ENCODE measurements around the gene NFATC3. TPM values are rescaled to one million over a fixed set of nuclear protein-coding genes. Genes with fewer than 3 reads are reported as not detected.
"Not testable (repeated sequence)": the region's sequence is repeated elsewhere in the genome, so short reads cannot be mapped to it uniquely, and the experiment has no call there.

The NFATC3 gene
- total RNA-seq, 2 donors from 2014 or later: 24.5 to 45.0 TPM

DNA sequence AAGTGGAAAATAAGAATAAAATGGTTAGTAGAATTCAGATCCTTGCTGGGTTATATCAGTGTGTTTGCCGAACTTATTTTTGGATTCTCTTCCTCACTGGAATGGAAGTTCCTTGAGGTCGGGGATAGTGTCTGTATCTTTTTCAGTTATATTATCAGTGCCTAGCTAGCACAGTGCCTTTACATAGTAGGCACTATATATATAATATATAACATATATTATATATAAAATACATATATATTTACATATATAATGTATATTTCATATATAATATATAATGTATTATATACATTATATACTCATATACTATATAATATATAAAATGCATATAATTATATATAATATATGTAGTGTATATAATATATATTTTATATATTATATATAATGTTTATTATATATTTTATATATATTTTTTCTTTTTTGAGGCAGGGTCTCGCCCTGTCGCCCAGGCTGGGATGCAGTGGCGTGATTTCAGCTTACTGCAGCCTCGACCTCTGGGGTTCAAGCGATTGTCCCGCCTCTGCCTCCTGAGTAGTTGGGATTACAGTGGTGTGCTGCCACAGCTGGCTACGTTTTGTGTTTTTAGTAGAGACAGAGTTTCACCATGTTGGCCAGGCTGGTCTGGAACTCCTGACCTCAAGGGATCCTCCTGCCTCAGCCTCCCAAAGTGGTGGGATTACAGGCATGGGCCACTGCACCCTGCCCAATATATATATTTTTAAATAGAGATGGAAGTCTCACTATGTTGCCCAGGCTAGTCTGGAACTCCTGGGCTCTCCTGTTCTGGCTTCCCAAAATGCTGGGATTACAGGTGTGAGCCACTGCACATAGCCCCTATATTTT lies 3.2 kb downstream of the NFATC3 start:
- no peak overlapping the region for H3K27ac ChIP-seq
- no peak for DNase-seq (ENCODE audit: low spot score)
- H3K36me3 ChIP-seq: no peaks in the 10 kb centered on the region
- H3K9me3 ChIP-seq: no peaks in the 10 kb centered on the region
- TF ChIP-seq, protein P1, sequence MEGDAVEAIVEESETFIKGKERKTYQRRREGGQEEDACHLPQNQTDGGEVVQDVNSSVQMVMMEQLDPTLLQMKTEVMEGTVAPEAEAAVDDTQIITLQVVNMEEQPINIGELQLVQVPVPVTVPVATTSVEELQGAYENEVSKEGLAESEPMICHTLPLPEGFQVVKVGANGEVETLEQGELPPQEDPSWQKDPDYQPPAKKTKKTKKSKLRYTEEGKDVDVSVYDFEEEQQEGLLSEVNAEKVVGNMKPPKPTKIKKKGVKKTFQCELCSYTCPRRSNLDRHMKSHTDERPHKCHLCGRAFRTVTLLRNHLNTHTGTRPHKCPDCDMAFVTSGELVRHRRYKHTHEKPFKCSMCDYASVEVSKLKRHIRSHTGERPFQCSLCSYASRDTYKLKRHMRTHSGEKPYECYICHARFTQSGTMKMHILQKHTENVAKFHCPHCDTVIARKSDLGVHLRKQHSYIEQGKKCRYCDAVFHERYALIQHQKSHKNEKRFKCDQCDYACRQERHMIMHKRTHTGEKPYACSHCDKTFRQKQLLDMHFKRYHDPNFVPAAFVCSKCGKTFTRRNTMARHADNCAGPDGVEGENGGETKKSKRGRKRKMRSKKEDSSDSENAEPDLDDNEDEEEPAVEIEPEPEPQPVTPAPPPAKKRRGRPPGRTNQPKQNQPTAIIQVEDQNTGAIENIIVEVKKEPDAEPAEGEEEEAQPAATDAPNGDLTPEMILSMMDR (IDR thresholded peaks at IDR 0.05): no peak
- H3K27me3 ChIP-seq: no peaks in the 10 kb centered on the region
- peaks cover 0 to 58% of the 10 kb centered on the region in 2 donors for H3K4me1 ChIP-seq
- H3K4me3 ChIP-seq: no peak overlapping the region

DNA sequence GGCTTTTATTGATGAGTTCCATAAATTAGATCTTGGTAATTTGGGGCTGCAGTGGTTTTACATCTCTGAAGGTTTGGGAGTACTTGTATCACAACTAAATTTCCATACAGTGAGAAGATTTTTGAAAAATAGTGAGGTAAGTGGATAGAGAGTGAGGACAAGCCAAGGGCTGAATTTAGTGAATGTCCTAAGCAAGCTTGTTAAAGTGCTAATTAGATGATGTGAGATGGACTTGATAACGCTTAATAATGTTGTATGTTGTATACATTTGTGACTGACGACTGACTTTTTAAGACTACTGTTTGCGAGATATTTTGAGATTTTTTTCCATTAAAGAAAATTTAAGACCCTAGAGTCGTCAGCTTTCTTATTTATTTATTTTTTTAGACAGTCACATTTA lies 3.9 kb downstream of the NFATC3 start:
- H3K4me3 ChIP-seq: no peak overlapping the region
- H3K9me3 ChIP-seq: no peaks in the 10 kb centered on the region
- H3K36me3 ChIP-seq: no peaks in the 10 kb centered on the region
- H3K27me3 ChIP-seq: no peaks in the 10 kb centered on the region
- no peak for DNase-seq (ENCODE audit: low spot score)
- TF ChIP-seq, protein P1 (IDR thresholded peaks at IDR 0.05): no peak
- no peak overlapping the region for H3K27ac ChIP-seq
- H3K4me1 ChIP-seq: peaks cover 0 to 52% of the 10 kb centered on the region in 2 donors

DNA sequence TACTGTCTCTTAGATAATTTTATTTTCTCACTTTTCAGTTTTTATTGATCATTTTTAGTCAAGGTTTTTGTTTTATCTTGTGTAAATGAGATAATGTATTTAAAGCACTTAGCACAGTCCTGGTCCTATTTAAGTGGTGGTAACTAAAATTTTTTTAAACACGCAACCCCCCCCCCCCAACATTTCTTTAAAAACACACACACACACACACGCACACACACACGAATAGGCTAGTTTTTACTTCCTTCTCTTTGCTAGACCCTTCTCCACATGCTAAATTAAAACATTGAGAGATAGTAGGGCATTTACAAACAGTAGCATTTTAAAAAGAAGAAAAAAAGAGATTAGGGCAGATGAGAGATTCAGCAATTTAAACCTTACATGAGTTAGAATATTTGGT lies 5.0 kb downstream of the NFATC3 start:
- H3K27ac ChIP-seq: no peak overlapping the region
- no peaks in the 10 kb centered on the region for H3K36me3 ChIP-seq
- TF ChIP-seq, protein P1 (IDR thresholded peaks at IDR 0.05): no peak
- no peak for DNase-seq (ENCODE audit: low spot score)
- H3K27me3 ChIP-seq: no peaks in the 10 kb centered on the region
- H3K9me3 ChIP-seq: no peaks in the 10 kb centered on the region
- H3K4me3 ChIP-seq: no peak overlapping the region
- peaks cover 0 to 57% of the 10 kb centered on the region in 2 donors for H3K4me1 ChIP-seq

DNA sequence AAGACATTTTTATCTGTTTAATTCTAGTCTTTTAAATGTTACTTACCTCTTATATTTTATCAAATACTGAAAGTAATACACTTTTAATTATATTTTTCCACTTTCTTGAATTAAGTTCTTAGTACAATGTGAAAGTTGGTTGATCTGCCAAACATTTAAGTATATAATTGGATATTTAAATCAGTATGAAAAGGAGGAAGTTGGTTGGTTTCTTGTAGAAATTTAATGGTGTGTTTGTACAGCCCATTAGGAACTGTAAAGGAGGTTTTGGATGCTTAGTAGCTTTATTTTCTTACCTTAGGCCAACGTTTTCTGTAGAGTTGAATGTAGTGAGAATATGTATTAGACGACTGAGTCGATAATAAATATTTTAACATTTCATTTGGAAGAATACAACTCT lies 5.4 kb downstream of the NFATC3 start:
- no peak overlapping the region for H3K27ac ChIP-seq
- H3K4me1 ChIP-seq: peaks cover 0 to 60% of the 10 kb centered on the region in 2 donors
- no peak for DNase-seq (ENCODE audit: low spot score)
- TF ChIP-seq, protein P1 (IDR thresholded peaks at IDR 0.05): no peak
- no peak overlapping the region for H3K4me3 ChIP-seq
- no peaks in the 10 kb centered on the region for H3K27me3 ChIP-seq
- no peaks in the 10 kb centered on the region for H3K9me3 ChIP-seq
- no peaks in the 10 kb centered on the region for H3K36me3 ChIP-seq

DNA sequence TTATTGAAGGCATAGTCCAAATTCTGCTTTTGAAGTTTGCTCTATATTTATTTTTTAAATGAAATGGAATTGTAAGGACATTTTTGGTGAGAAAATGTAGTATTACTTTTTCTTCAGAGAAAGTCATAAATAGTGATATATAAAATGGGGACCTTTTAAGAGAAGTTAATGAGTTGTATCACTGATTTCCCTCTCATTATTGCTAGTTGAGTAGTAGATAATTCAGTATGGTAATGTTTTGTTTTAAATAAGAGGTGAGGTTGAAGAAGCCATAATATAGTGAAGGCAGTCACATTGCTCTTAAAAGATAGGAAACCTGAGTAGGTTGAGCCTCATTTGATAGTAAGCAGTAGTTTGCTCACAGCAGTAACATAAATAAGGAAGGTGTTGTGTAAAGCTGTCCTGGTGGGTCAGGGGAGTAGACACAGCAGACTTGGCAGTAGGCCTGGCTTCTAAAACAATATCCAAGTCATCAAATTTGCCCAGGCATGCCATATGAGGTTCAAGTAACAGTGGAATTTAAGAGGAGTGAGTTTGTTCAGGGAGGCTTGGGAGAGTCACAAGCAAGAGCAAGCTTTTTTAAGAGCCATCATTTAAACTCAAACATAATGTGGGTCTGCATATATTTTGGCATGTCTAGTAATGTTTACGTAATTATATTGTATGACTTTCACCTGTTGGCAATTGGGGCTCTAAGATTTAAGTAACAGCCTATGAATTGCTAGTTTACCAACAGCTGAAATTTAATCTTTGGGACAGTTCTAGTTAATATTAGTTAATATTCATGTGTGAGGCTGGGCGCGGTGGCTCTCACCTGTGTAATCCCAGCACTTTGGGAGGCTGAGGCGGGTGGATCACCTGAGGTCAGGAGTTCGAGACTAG lies 6.5 kb downstream of the NFATC3 start:
- peaks cover 0 to 60% of the 10 kb centered on the region in 2 donors for H3K4me1 ChIP-seq
- H3K27ac ChIP-seq: peak overlapping the region in 1 of 2 donors; percentile 33
- H3K27me3 ChIP-seq: no peaks in the 10 kb centered on the region
- no peak overlapping the region for H3K4me3 ChIP-seq
- H3K9me3 ChIP-seq: no peaks in the 10 kb centered on the region
- no peaks in the 10 kb centered on the region for H3K36me3 ChIP-seq
- TF ChIP-seq, protein P1 (IDR thresholded peaks at IDR 0.05): no peak
- no peak for DNase-seq (ENCODE audit: low spot score)

DNA sequence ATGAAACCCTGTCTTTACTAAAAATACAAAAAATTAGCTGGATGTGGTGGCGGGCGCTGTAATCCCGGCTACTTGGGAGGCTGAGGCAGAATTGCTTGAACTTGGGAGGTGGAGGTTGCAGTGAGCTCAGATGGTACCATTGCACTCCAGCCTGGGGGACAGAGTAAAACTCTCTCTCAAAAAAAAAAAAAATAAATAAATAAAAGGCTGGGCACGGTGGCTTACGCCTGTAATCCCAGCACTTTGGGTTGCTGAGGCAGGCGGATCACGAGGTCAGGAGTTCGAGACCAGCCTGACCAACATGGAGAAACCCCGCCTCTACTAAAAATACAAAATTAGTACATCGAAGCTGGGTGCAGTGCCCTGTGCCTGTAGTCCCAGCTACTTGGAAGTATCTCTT lies 7.1 kb downstream of the NFATC3 start:
- DNase-seq (ENCODE audit: low spot score); H3K36me3 ChIP-seq; H3K4me3 ChIP-seq; H3K27me3 ChIP-seq; H3K9me3 ChIP-seq: not testable (repeated sequence)
- Histone ChIP-seq H3K4me1 (peaks cover 0 to 53% of the 10 kb centered on the region in 2 donors), H3K27ac (peak overlapping the region in 1 of 2 donors; percentile 33)
